Common myeloid progenitor, CD34-positive (primary cell): ENCODE results near the gene GC. TPM values are rescaled to one million over a fixed set of nuclear protein-coding genes. Genes with fewer than 3 reads are reported as not detected.

Experiments
- CTCF ChIA-PET: fragments of 350-600 bp; sonication (Branson Sonifier 250); formaldehyde crosslinking; loops from one replicate; lab custom pipeline; 2021; ENCODE audit warnings: antibody characterized with exemption; lab: Charles Lee
- POLR2A ChIA-PET: fragments of 350-600 bp; sonication (Branson Sonifier 250); formaldehyde crosslinking; loops from one replicate; lab custom pipeline; 2021; ENCODE audit warnings: antibody characterized with exemption; lab: Charles Lee
- DNase-seq, 3 donors: peaks; one replicate each; pipeline versions ENCODE4 v3.0.0 to v3.0.0-alpha.2; 2013
- H3K27ac ChIP-seq, 2 experiments: 1 replicate in 1 of 2; 2 replicates in 1 of 2; pipeline ENCODE4 v1.7.0; 2013; ENCODE audit warnings: inconsistent platforms in 2 of 2, low read length in 2 of 2, mild to moderate bottlenecking in 2 of 2, low read depth in 1 of 2, moderate library complexity in 1 of 2; ENCODE audit not compliant: severe bottlenecking in 2 of 2, insufficient read depth in 1 of 2, poor library complexity in 1 of 2
- H3K27me3 ChIP-seq, 5 experiments: replicated peaks in 2 of 5; 1 replicate in 3 of 5; 2 replicates in 2 of 5; pipeline versions ENCODE4 v1.6.1 to v1.7.0; 2013; ENCODE audit warnings: low read length in 4 of 5, mild to moderate bottlenecking in 2 of 5, moderate library complexity in 2 of 5, inconsistent platforms in 1 of 5; ENCODE audit not compliant: insufficient read depth in 5 of 5, control insufficient read depth in 4 of 5
- H3K36me3 ChIP-seq, 4 experiments: 1 replicate in 2 of 4; 2 replicates in 2 of 4; pipeline versions ENCODE4 v1.6.1 to v1.7.0; 2013; ENCODE audit warnings: low read length in 3 of 4, control low read depth in 1 of 4, mild to moderate bottlenecking in 1 of 4; ENCODE audit not compliant: control insufficient read depth in 4 of 4, insufficient read depth in 4 of 4
- H3K4me1 ChIP-seq, 4 experiments: 1 replicate in 3 of 4; 2 replicates in 1 of 4; pipeline versions ENCODE4 v1.6.1 to v1.7.1; 2013; ENCODE audit warnings: low read length in 3 of 4, mild to moderate bottlenecking in 3 of 4, control low read depth in 1 of 4, inconsistent platforms in 1 of 4, moderate library complexity in 1 of 4; ENCODE audit not compliant: control insufficient read depth in 4 of 4, insufficient read depth in 4 of 4; ENCODE audit errors: control extremely low read depth in 1 of 4
- H3K4me3 ChIP-seq, 7 experiments: 1 replicate in 4 of 7; 2 replicates in 3 of 7; pipeline versions ENCODE4 v1.5.1 to v1.7.0; 2013; ENCODE audit warnings: mild to moderate bottlenecking in 7 of 7, low read length in 6 of 7, moderate library complexity in 6 of 7, inconsistent platforms in 2 of 7, low read depth in 2 of 7, control low read depth in 1 of 7; ENCODE audit not compliant: insufficient read depth in 4 of 7, control insufficient read depth in 1 of 7; ENCODE audit errors: extremely low read depth in 1 of 7
- H3K9me3 ChIP-seq, 5 experiments: 1 replicate in 4 of 5; 2 replicates in 1 of 5; pipeline versions ENCODE4 v1.6.1 to v1.7.1; 2013; ENCODE audit warnings: low read length in 4 of 5, mild to moderate bottlenecking in 2 of 5, inconsistent platforms in 1 of 5, low read depth in 1 of 5, moderate library complexity in 1 of 5; ENCODE audit not compliant: control insufficient read depth in 4 of 5, insufficient read depth in 2 of 5; ENCODE audit errors: control extremely low read depth in 1 of 5
- WGBS: methylation state at CpG from one replicate; pipeline ENCODE4 v1.1.5; 2013; ENCODE audit not compliant: insufficient coverage; 5-methylcytosine and 5-hydroxymethylcytosine counted together
- polyA plus RNA-seq: library from polyadenylated mRNA; unstranded; fragments of 120-200 nt; gene quantifications from one replicate; pipeline ENCODE4 v1.2.1, GENCODE V29; 2013

The GC gene, protein sequence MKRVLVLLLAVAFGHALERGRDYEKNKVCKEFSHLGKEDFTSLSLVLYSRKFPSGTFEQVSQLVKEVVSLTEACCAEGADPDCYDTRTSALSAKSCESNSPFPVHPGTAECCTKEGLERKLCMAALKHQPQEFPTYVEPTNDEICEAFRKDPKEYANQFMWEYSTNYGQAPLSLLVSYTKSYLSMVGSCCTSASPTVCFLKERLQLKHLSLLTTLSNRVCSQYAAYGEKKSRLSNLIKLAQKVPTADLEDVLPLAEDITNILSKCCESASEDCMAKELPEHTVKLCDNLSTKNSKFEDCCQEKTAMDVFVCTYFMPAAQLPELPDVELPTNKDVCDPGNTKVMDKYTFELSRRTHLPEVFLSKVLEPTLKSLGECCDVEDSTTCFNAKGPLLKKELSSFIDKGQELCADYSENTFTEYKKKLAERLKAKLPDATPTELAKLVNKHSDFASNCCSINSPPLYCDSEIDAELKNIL
- not detected for polyA plus RNA-seq

DNA sequence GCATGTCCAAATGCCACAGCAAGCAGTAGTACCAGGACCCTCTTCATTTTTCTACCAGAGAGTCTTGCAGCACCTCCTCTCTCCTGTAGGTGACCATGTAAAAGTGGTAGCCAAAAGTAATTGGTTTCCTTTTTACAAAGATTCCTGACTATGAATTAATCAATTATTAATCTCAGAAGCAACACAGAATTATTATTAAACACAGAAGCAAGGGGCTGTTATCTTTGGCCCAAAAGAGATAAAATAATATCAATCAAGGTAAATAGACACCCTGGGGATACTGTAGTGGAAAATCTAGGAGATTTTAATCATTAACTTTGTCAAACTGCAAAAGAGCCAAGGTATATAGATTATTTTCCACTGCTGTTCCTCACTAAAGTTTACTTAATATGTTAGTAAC is at the start of gene GC:
Gene GC (minus strand): TSS at position 108 of the 400 bp plus-strand sequence. CDS start 61 bp downstream, at position 47.
- ChIA-PET POLR2A (no interaction called here), CTCF (no interaction called here)
- H3K4me3 ChIP-seq = no peak within 1 kb of the TSS

DNA sequence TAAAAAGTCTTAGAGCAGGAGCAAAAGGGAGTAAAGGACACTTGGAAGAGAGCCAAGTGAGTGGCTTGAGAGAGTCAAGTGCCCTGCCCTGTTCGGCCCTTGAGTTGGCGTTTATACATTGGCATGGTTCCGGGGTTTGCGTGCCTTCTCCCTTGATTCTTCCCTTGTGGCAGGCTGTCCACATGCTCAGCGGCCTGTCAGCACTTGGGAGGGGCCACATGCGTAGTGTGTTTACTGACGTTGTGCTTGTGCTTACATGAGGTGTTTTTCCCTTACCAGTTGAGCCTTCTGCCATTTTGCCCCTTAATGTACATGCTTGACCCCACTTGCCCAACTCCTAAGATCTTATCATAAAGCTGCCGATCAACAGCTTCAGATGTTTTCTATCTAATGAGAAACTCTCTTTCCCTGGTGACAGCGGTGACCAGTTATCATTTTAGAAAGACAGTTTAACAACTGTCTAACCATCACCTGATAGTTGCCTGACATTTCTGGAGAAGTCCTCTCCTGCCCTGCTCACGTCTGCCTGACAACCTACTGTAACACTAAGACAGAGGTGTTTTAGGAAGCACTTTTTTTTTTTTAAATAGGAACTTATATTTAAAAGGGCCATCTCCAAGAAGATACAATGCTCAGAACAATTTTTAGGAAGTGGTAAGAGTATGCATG is 49.5 kb upstream of the GC start:
- Histone ChIP-seq H3K27ac (no peak overlapping the region), H3K4me3 (no peak overlapping the region), H3K27me3 (no peaks in the 10 kb centered on the region), H3K9me3 (no peaks in the 10 kb centered on the region), H3K4me1 (no peaks in the 10 kb centered on the region), H3K36me3 (no peaks in the 10 kb centered on the region)
- 86% methylated on average over 7 of the region's 10 CpGs for WGBS
- ChIA-PET CTCF (no interaction called here), POLR2A (no interaction called here)
- DNase-seq = no peak

More for the DNA sequence above, at the start of gene GC:
- no peaks in the 10 kb centered on the region for H3K36me3 ChIP-seq
- no peak for DNase-seq
- H3K4me1 ChIP-seq = no peaks in the 10 kb centered on the region
- H3K27ac ChIP-seq = no peak within 1 kb of the TSS
- H3K27me3 ChIP-seq = peaks cover 0 to 3% (median 0%) of the 10 kb centered on the region in 5 experiments
- H3K9me3 ChIP-seq = no peaks in the 10 kb centered on the region

DNA sequence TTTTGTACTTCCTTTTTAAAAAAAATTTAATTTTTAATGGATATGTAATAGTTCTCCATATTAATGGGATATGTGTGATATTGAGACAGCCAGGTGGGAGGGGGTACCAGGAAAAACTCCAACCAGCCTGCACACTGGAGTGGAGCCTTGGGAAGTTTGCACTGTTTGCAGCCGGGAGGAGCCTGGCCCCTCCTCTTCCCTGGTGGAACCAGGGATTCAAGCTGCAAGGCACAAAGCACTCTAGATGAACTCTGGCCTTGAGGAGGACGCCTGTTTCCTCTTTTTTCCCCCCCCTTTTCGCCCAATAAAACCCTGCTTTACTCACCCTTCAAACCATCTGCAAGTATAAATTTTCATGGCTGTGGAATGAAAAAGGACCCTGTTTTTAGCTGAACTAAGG is 48.2 kb upstream of the GC start:
- 100% methylated on average over 1 of the region's 3 CpGs for WGBS
- ChIA-PET POLR2A (no interaction called here), CTCF (no interaction called here)
- H3K27me3 ChIP-seq = no peaks in the 10 kb centered on the region
- no peaks in the 10 kb centered on the region for H3K36me3 ChIP-seq
- no peak for DNase-seq
- no peaks in the 10 kb centered on the region for H3K9me3 ChIP-seq
- no peak overlapping the region for H3K4me3 ChIP-seq
- no peak overlapping the region for H3K27ac ChIP-seq
- H3K4me1 ChIP-seq = no peaks in the 10 kb centered on the region

GRCh38 chr4:71830497-71831190 is 46.8 kb upstream of the GC start:
- H3K4me3 ChIP-seq = no peak overlapping the region
- no peak overlapping the region for H3K27ac ChIP-seq
- CTCF ChIA-PET = no interaction called here
- H3K27me3 ChIP-seq = no peaks in the 10 kb centered on the region
- POLR2A ChIA-PET = no interaction called here
- H3K4me1 ChIP-seq = no peaks in the 10 kb centered on the region
- no peak for DNase-seq
- H3K36me3 ChIP-seq = no peaks in the 10 kb centered on the region
- H3K9me3 ChIP-seq = peaks cover 0 to under 1% (median 0%) of the 10 kb centered on the region in 5 experiments
- 80% methylated on average over 1 of the region's 4 CpGs for WGBS

GRCh38 chr4:71828470-71828869 is 44.6 kb upstream of the GC start:
- no peaks in the 10 kb centered on the region for H3K36me3 ChIP-seq
- ChIA-PET CTCF (no interaction called here), POLR2A (no interaction called here)
- H3K4me3 ChIP-seq = no peak overlapping the region
- H3K9me3 ChIP-seq = peaks cover 0 to 2% (median 0%) of the 10 kb centered on the region in 5 experiments
- no peaks in the 10 kb centered on the region for H3K4me1 ChIP-seq
- no peak for DNase-seq
- H3K27ac ChIP-seq = no peak overlapping the region
- H3K27me3 ChIP-seq = no peaks in the 10 kb centered on the region
- WGBS = no CpG with 5 or more reads among the region's 1 CpG

DNA sequence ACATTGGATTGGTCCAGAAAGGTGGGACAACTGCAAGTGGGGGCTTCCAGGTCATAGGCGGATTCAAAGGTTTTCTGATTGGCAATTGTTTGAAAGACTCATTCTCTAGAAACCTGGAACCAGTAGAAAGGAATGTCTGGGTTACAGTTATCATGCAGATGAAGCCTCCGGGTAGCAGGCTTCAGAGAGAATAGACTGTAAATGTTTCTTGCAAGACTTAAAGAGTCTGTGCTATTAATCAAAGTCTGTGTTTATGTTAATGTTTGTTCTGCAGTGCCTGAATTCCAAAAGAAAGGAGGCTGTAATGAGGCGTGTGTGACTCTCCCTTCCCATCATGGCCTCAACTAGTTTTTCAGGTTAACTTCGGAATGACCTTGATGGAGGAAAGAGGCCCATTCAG is 43.9 kb upstream of the GC start:
- Histone ChIP-seq H3K27me3 (no peaks in the 10 kb centered on the region), H3K27ac (no peak overlapping the region), H3K4me3 (no peak overlapping the region), H3K4me1 (no peaks in the 10 kb centered on the region), H3K9me3 (peaks cover 0 to 2% (median 0%) of the 10 kb centered on the region in 5 experiments), H3K36me3 (no peaks in the 10 kb centered on the region)
- no peak for DNase-seq
- ChIA-PET CTCF (interaction anchor here (1.0 kb wide), 1 partner anchor 13 kb away, joined by 3 read pairs; no protein-coding TSS in a partner anchor), POLR2A (no interaction called here)
- 90% methylated on average over 3 of the region's 4 CpGs for WGBS
